Keratinocyte (primary cell): ENCODE results near the gene VAV2. TPM values are rescaled to one million over a fixed set of nuclear protein-coding genes. Genes with fewer than 3 reads are reported as not detected.

ENCODE experiments used
- DNase-seq: peaks from one replicate; pipeline ENCODE4 v3.0.0-alpha.2; 2011; ENCODE audit warnings: low read depth, missing footprints, low spot score
- FAIRE-seq: peaks from 2 replicates; lab custom pipeline; 2011; peaks lifted over from hg19 to GRCh38; lab: Jason Lieb, UNC
- H2AFZ ChIP-seq: 2 replicates; pipeline ENCODE4 v1.6.0; 2012; ENCODE audit warnings: low read length, control low read depth, inconsistent platforms; ENCODE audit not compliant: control insufficient read depth
- H3K27ac ChIP-seq: 2 replicates; pipeline ENCODE4 v1.5.1; 2011; ENCODE audit warnings: low read length; ENCODE audit not compliant: control insufficient read depth, insufficient read depth
- H3K27me3 ChIP-seq: 3 replicates; pipeline ENCODE4 v1.6.0; 2011; ENCODE audit warnings: low read length; ENCODE audit not compliant: control insufficient read depth, insufficient read depth; ENCODE audit errors: extremely low read depth
- H3K36me3 ChIP-seq, 2 experiments: 2 replicates in 1 of 2; 3 replicates in 1 of 2; pipeline ENCODE4 v1.5.1; 2011; ENCODE audit warnings: low read length in 2 of 2, mild to moderate bottlenecking in 1 of 2; ENCODE audit not compliant: control insufficient read depth in 2 of 2, insufficient read depth in 2 of 2; ENCODE audit errors: extremely low read depth in 1 of 2
- H3K4me1 ChIP-seq: 3 replicates; pipeline ENCODE4 v1.5.1; 2011; ENCODE audit warnings: low read length; ENCODE audit not compliant: control insufficient read depth, insufficient read depth; ENCODE audit errors: extremely low read depth
- H3K4me2 ChIP-seq: 3 replicates; pipeline ENCODE4 v1.6.0; 2011; ENCODE audit warnings: low read depth, low read length; ENCODE audit not compliant: control insufficient read depth, insufficient read depth; ENCODE audit errors: extremely low read depth
- H3K4me3 ChIP-seq, 3 experiments: fragments of 200-600 bp in 1 of 3; sonication (generic) in 1 of 3; 2 replicates in 2 of 3; 3 replicates in 1 of 3; pipeline ENCODE4 v1.5.1; 2011 to 2016; ENCODE audit warnings: low read length in 3 of 3, mild to moderate bottlenecking in 3 of 3, control low read depth in 2 of 3, inconsistent platforms in 1 of 3, low read depth in 1 of 3, mixed read lengths in 1 of 3, mixed run types in 1 of 3, moderate library complexity in 1 of 3; ENCODE audit not compliant: control insufficient read depth in 2 of 3, insufficient read depth in 2 of 3; ENCODE audit errors: extremely low read depth in 1 of 3
- H3K79me2 ChIP-seq: 2 replicates; pipeline ENCODE4 v1.6.0; 2012; ENCODE audit warnings: low read length; ENCODE audit not compliant: control insufficient read depth, insufficient read depth
- H3K9ac ChIP-seq: 3 replicates; pipeline ENCODE4 v1.6.0; 2011; ENCODE audit warnings: low read length; ENCODE audit not compliant: control insufficient read depth, insufficient read depth; ENCODE audit errors: extremely low read depth
- H3K9me1 ChIP-seq: 3 replicates; pipeline ENCODE4 v1.6.0; 2011; ENCODE audit warnings: low read length; ENCODE audit not compliant: control insufficient read depth, insufficient read depth; ENCODE audit errors: extremely low read depth
- H3K9me3 ChIP-seq: 2 replicates; pipeline ENCODE4 v1.5.1; 2012; ENCODE audit warnings: low read depth, low read length; ENCODE audit not compliant: control insufficient read depth
- H4K20me1 ChIP-seq: 3 replicates; pipeline ENCODE4 v1.6.0; 2011; ENCODE audit warnings: low read length; ENCODE audit not compliant: control insufficient read depth, insufficient read depth; ENCODE audit errors: extremely low read depth
- CTCF ChIP-seq, 3 experiments: IDR thresholded peaks in 1 of 3; conservative IDR thresholded peaks in 1 of 3; optimal IDR thresholded peaks in 1 of 3; 2 replicates in 2 of 3; 3 replicates in 1 of 3; pipeline versions ENCODE3 to v1.5.1; 2011; ENCODE audit warnings: low read length in 3 of 3, mild to moderate bottlenecking in 3 of 3, moderate library complexity in 2 of 3, control low read depth in 1 of 3, inconsistent platforms in 1 of 3; ENCODE audit not compliant: insufficient read depth in 2 of 3; ENCODE audit errors: extremely low read depth in 1 of 3
- EZH2 ChIP-seq: IDR thresholded peaks from one replicate; pipeline ENCODE4 v1.6.1; 2012; ENCODE audit warnings: inconsistent platforms, mild to moderate bottlenecking, low read length, moderate library complexity
- dilution Hi-C: fragments of 300-500 bp; cut with MboI; formaldehyde crosslinking; loops from one replicate; pipeline ENCODE4 v1.7.0; 2020; ENCODE audit warnings: low sequenced_read_pairs; ENCODE audit not compliant: extremely low pct_ligation_motif_present
- polyA plus RNA-seq, 5 experiments: library from polyadenylated mRNA; depleted of rRNA in 3 of 5; stranded (reverse) in 3 of 5; stranded (forward) in 1 of 5; unstranded in 1 of 5; fragments of >200 nt; gene quantifications; 1 replicate in 1 of 5; 2 replicates in 3 of 5; 3 replicates in 1 of 5; pipeline versions ENCODE4 v1.2.1 to v1.2.3, GENCODE V29; 2011 to 2012; ENCODE audit warnings: missing spikeins in 2 of 5, low read depth in 1 of 5, low replicate concordance in 1 of 5

VAV2 gene
- polyA plus RNA-seq, 1 donor (not counting 4 experiments of a cell fraction or from before 2014, with no cell fraction given): 16.4 TPM

GRCh38 chr9:133806623-133807010 lies 185.5 kb downstream of the VAV2 start:
- H3K4me3 ChIP-seq: no peak overlapping the region
- DNase-seq: no peak
- H3K9me3 ChIP-seq: no peaks in the 10 kb centered on the region
- TF ChIP-seq EZH2 (no peak), CTCF (optimal IDR thresholded peaks at IDR 0.05 in 1 of 3, IDR thresholded peaks at IDR 0.05 in 1 of 3, conservative IDR thresholded peaks at IDR 0.05 in 1 of 3; ENCODE audit: extremely low read depth in 1 of 3, insufficient read depth in 2 of 3, low read length in 3 of 3) (no peak)
- H3K4me1 ChIP-seq: peaks cover 4% of the 10 kb centered on the region
- no peak overlapping the region for H3K27ac ChIP-seq
- H3K79me2 ChIP-seq: no peaks in the 10 kb centered on the region
- FAIRE-seq: no peak
- peaks cover 17 to 38% of the 10 kb centered on the region in 2 experiments for H3K36me3 ChIP-seq
- H3K27me3 ChIP-seq: no peaks in the 10 kb centered on the region
- no peak overlapping the region for H2AFZ ChIP-seq
- H4K20me1 ChIP-seq: peaks cover 8% of the 10 kb centered on the region
- H3K9me1 ChIP-seq: no peaks in the 10 kb centered on the region
- H3K9ac ChIP-seq: no peak overlapping the region
- dilution Hi-C loops: no loop called here
- no peak overlapping the region for H3K4me2 ChIP-seq

GRCh38 chr9:133805876-133806622 lies 186.1 kb downstream of the VAV2 start:
- no peak for TF ChIP-seq EZH2
- TF ChIP-seq CTCF (optimal IDR thresholded peaks at IDR 0.05 in 1 of 3, IDR thresholded peaks at IDR 0.05 in 1 of 3, conservative IDR thresholded peaks at IDR 0.05 in 1 of 3; ENCODE audit: extremely low read depth in 1 of 3, insufficient read depth in 2 of 3, low read length in 3 of 3): no peak
- FAIRE-seq (no peak), DNase-seq (no peak)
- Histone ChIP-seq H3K79me2 (no peaks in the 10 kb centered on the region), H3K4me3 (no peak overlapping the region), H3K9me1 (no peaks in the 10 kb centered on the region), H3K27ac (no peak overlapping the region), H3K4me2 (no peak overlapping the region), H3K9ac (no peak overlapping the region), H2AFZ (no peak overlapping the region), H3K27me3 (no peaks in the 10 kb centered on the region), H3K9me3 (no peaks in the 10 kb centered on the region), H4K20me1 (peaks cover 8% of the 10 kb centered on the region), H3K4me1 (peaks cover 4% of the 10 kb centered on the region), H3K36me3 (peaks cover 17 to 37% of the 10 kb centered on the region in 2 experiments)
- dilution Hi-C loops: no loop called here
